Measurements from ENCODE around the gene AREG.

DNA sequence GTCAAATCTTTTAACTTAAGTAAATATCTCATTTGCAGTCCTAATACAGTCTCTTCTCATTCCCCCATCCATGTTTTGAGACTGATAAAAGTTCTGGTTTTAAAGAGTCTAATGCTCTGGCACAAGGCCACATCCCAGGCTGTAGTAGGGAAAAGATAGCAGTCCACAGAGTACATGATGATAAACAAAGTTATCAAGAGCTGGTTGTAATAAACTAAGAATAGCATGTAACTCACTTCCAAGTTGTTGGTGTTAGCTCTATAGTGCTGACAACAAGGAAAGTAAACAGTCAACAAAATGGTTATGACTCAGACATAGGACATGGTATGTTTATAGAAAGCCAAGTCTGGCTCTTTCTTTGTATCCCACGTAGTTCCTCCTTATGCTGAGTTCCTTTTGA lies 21.8 kb upstream of the AREG start:
- TF ChIP-seq, protein P1, sequence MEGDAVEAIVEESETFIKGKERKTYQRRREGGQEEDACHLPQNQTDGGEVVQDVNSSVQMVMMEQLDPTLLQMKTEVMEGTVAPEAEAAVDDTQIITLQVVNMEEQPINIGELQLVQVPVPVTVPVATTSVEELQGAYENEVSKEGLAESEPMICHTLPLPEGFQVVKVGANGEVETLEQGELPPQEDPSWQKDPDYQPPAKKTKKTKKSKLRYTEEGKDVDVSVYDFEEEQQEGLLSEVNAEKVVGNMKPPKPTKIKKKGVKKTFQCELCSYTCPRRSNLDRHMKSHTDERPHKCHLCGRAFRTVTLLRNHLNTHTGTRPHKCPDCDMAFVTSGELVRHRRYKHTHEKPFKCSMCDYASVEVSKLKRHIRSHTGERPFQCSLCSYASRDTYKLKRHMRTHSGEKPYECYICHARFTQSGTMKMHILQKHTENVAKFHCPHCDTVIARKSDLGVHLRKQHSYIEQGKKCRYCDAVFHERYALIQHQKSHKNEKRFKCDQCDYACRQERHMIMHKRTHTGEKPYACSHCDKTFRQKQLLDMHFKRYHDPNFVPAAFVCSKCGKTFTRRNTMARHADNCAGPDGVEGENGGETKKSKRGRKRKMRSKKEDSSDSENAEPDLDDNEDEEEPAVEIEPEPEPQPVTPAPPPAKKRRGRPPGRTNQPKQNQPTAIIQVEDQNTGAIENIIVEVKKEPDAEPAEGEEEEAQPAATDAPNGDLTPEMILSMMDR (IDR thresholded peaks at IDR 0.05): no peak
- TF ChIP-seq POLR2A (IDR thresholded peaks at IDR 0.05): no peak
